K562 (cell line): ENCODE results near the gene DNAAF2. TPM values are rescaled to one million over a fixed set of nuclear protein-coding genes. Genes with fewer than 3 reads are reported as not detected.

Experiments used
- ATF7 ChIP-seq: fragments of 450-650 bp; IDR thresholded peaks from 2 replicates; pipeline ENCODE4 v1.7.1; 2014; ENCODE audit warnings: mild to moderate bottlenecking, moderate library complexity
- DACH1 ChIP-seq: fragments of 450-650 bp; IDR thresholded peaks from 2 replicates; pipeline ENCODE4 v1.6.1; 2018; ENCODE audit not compliant: partially characterized antibody
- DPF2 ChIP-seq: fragments of 450-650 bp; IDR thresholded peaks from 2 replicates; pipeline ENCODE4 v1.6.1; 2016
- FOXJ2 ChIP-seq: fragments of 200-800 bp; sonication (Bioruptor generic); IDR thresholded peaks from 2 replicates; pipeline ENCODE4 v1.6.1; 2016; ENCODE audit warnings: missing genetic modification characterization, missing compliant biosample characterization
- MTA3 ChIP-seq: fragments of 450-650 bp; formaldehyde crosslinking; IDR thresholded peaks from 2 replicates; pipeline ENCODE4 v1.6.1; 2017; ENCODE audit warnings: mild to moderate bottlenecking, borderline replicate concordance
- NR3C1 ChIP-seq: sonication (generic); formaldehyde crosslinking; IDR thresholded peaks from 2 replicates; pipeline ENCODE4 v1.8.1; 2022; ENCODE audit warnings: missing genetic modification reagents
- PTRF ChIP-seq: fragments of 450-650 bp; IDR thresholded peaks from 2 replicates; pipeline ENCODE4 v1.6.1; 2016; ENCODE audit warnings: mild to moderate bottlenecking, missing genetic modification characterization, missing compliant biosample characterization
- RBM17 ChIP-seq: fragments of 200-400 bp; formaldehyde crosslinking; IDR thresholded peaks from 2 replicates; pipeline ENCODE4 v1.6.1; 2017; ENCODE audit warnings: low read depth, mild to moderate bottlenecking, low read length, borderline replicate concordance
- SIN3A ChIP-seq, 2 experiments: fragments of 150-350 bp in 1 of 2; IDR thresholded peaks; 2 replicates each; pipeline ENCODE4 v1.6.1; 2011 to 2016; ENCODE audit warnings: borderline replicate concordance in 2 of 2, low read depth in 2 of 2, low read length in 2 of 2, mild to moderate bottlenecking in 2 of 2, moderate library complexity in 2 of 2; ENCODE audit not compliant: control insufficient read depth in 1 of 2
- SNRNP70 ChIP-seq: fragments of 200-400 bp; formaldehyde crosslinking; optimal IDR thresholded peaks from 2 replicates; pipeline ENCODE3; 2017; ENCODE audit warnings: low read depth, low read length
- TCF7 ChIP-seq: sonication (generic); IDR thresholded peaks from 2 replicates; pipeline ENCODE4 v1.6.1; 2016; ENCODE audit warnings: antibody characterized with exemption, borderline replicate concordance
- TCFL5 ChIP-seq: fragments of 250-450 bp; sonication (Bioruptor Pico); conservative IDR thresholded peaks from 2 replicates; pipeline ENCODE4 v1.6.1; 2021; ENCODE audit warnings: mild to moderate bottlenecking, moderate library complexity, matching md5 sums
- ZBTB17 ChIP-seq: fragments of 450-650 bp; formaldehyde crosslinking; IDR thresholded peaks from 2 replicates; pipeline ENCODE4 v1.4.0; 2020; ENCODE audit warnings: mild to moderate bottlenecking
- ZNF184 ChIP-seq: sonication (generic); formaldehyde crosslinking; IDR thresholded peaks from 2 replicates; pipeline ENCODE4 v1.5.0; 2020; ENCODE audit warnings: missing genetic modification reagents
- ZNF263 ChIP-seq: sonication (generic); formaldehyde crosslinking; IDR thresholded peaks from 2 replicates; pipeline ENCODE4 v1.8.0; 2022; ENCODE audit warnings: mild to moderate bottlenecking, missing genetic modification reagents, borderline replicate concordance
- polyA plus RNA-seq, 8 experiments: library from polyadenylated mRNA; depleted of rRNA in 4 of 8; stranded (reverse) in 5 of 8; unstranded in 3 of 8; fragments of >200 nt; fragmentation: Nextera tagmentation in 2 of 8; fragmentation: Illumina TruSeq in 1 of 8; extraction: Ambion mirVana in 2 of 8; extraction: Trizol in 1 of 8; gene quantifications; 2 replicates each; pipeline versions ENCODE4 v1.2.1 to v1.2.3, GENCODE V29; 2011 to 2014; ENCODE audit warnings: inconsistent platforms in 1 of 8, missing spikeins in 1 of 8
- total RNA-seq, 7 experiments: library from RNA; depleted of rRNA in 6 of 7; stranded (reverse); fragments of >200 nt in 6 of 7; fragmentation: Illumina TruSeq in 2 of 7; extraction: Trizol in 2 of 7; gene quantifications; 2 replicates each; pipeline versions ENCODE4 v1.2.1 to v1.2.3, GENCODE V29; 2011 to 2021; ENCODE audit warnings: low replicate concordance in 1 of 7
- TF ChIP-seq, protein P1 (sequence below): sonication (generic); formaldehyde crosslinking; IDR thresholded peaks from 2 replicates; pipeline ENCODE4 v1.4.0; 2020; ENCODE audit warnings: mild to moderate bottlenecking, missing genetic modification reagents
- TF ChIP-seq, protein P2 (sequence below): sonication (generic); formaldehyde crosslinking; IDR thresholded peaks from 2 replicates; pipeline ENCODE4 v1.8.1; 2023; ENCODE audit warnings: mild to moderate bottlenecking, missing genetic modification reagents
- TF ChIP-seq, protein P3 (sequence below), 2 experiments: fragments of 450-650 bp; IDR thresholded peaks; 2 replicates each; pipeline ENCODE4 v1.6.1; 2016
- TF ChIP-seq, protein P4 (sequence below), 2 experiments: IDR thresholded peaks; 2 replicates each; pipeline ENCODE4 v1.6.1; 2012; ENCODE audit warnings: improper control_type of control experiment in 2 of 2, low read depth in 2 of 2, low read length in 2 of 2, borderline replicate concordance in 1 of 2

DNAAF2 gene
- total and polyA plus RNA-seq, 9 of the 15 experiments (the other 6 are each of a cell fraction or from before 2014, with no cell fraction given) = 2.4 to 14.6 (median 11.1) TPM

DNA sequence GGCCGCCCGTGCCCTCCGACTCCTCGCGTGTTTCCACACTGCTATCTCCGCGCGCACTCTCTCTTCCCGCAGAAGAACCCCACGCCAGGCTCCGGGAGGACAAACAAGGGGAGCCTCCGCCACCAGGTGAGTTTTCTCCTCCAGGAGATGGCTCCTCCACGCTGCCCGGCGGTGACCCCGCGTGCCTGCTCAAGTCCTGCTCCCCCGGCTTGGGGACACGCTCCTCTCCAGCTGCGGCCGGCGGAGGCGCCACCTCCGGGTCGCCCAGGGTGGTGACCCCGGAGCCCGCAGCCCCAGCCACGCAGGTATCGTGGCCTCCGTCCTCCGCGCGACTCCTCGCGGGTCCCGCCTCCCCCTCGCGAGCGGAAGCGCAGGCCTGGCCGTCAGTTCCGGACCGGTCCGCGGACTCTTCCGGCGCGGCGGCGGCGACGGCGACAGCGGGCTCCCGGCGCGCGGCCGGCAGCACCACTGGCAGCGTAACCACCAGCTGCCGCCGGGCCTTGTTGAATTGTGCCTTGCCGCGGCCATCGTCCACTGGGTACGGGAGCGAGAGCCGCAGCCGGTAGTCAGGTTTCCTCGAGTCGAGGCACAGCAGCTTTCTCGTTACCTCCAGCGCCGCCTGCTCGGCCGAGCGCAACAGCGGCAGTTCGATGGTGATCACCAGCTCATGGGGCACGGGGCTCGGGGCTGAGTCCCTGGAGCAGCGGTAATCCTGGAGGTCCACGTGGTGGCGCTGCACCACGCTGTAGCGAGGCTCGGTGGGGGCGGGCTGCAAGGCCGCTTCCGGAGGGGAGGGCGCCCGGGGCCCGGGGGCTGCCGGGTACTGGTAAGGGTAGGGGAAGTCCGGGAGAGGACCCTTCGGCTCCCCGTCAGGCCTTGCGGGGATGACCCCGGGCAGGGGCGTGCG, 1.2 kb downstream of the DNAAF2 start (continued):
- TF ChIP-seq, protein P1, sequence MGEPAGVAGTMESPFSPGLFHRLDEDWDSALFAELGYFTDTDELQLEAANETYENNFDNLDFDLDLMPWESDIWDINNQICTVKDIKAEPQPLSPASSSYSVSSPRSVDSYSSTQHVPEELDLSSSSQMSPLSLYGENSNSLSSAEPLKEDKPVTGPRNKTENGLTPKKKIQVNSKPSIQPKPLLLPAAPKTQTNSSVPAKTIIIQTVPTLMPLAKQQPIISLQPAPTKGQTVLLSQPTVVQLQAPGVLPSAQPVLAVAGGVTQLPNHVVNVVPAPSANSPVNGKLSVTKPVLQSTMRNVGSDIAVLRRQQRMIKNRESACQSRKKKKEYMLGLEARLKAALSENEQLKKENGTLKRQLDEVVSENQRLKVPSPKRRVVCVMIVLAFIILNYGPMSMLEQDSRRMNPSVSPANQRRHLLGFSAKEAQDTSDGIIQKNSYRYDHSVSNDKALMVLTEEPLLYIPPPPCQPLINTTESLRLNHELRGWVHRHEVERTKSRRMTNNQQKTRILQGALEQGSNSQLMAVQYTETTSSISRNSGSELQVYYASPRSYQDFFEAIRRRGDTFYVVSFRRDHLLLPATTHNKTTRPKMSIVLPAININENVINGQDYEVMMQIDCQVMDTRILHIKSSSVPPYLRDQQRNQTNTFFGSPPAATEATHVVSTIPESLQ (CRISPR knock-in tag) = 0 out of 2 replicates have a peak, but pooled peaks have one; percentile 83
- TF ChIP-seq ATF7 = 0 out of 2 replicates have a peak, but pooled peaks have one; percentile 10
- TF ChIP-seq DACH1 = no peak
- TF ChIP-seq ZNF263 = peak; percentile 72
- TF ChIP-seq FOXJ2 = no peak
- TF ChIP-seq, protein P2, sequence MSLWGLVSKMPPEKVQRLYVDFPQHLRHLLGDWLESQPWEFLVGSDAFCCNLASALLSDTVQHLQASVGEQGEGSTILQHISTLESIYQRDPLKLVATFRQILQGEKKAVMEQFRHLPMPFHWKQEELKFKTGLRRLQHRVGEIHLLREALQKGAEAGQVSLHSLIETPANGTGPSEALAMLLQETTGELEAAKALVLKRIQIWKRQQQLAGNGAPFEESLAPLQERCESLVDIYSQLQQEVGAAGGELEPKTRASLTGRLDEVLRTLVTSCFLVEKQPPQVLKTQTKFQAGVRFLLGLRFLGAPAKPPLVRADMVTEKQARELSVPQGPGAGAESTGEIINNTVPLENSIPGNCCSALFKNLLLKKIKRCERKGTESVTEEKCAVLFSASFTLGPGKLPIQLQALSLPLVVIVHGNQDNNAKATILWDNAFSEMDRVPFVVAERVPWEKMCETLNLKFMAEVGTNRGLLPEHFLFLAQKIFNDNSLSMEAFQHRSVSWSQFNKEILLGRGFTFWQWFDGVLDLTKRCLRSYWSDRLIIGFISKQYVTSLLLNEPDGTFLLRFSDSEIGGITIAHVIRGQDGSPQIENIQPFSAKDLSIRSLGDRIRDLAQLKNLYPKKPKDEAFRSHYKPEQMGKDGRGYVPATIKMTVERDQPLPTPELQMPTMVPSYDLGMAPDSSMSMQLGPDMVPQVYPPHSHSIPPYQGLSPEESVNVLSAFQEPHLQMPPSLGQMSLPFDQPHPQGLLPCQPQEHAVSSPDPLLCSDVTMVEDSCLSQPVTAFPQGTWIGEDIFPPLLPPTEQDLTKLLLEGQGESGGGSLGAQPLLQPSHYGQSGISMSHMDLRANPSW (CRISPR knock-in tag) = no peak
- no peak for TF ChIP-seq ZNF184 (CRISPR knock-in tag)
- TF ChIP-seq, protein P3, sequence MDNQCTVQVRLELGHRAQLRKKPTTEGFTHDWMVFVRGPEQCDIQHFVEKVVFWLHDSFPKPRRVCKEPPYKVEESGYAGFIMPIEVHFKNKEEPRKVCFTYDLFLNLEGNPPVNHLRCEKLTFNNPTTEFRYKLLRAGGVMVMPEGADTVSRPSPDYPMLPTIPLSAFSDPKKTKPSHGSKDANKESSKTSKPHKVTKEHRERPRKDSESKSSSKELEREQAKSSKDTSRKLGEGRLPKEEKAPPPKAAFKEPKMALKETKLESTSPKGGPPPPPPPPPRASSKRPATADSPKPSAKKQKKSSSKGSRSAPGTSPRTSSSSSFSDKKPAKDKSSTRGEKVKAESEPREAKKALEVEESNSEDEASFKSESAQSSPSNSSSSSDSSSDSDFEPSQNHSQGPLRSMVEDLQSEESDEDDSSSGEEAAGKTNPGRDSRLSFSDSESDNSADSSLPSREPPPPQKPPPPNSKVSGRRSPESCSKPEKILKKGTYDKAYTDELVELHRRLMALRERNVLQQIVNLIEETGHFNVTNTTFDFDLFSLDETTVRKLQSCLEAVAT (IDR thresholded peaks at IDR 0.05) = peak; percentile 54 to 65; a peak in 3 of 4 replicates
- TF ChIP-seq PTRF (tag) = no peak
- no peak for TF ChIP-seq TCFL5 (CRISPR knock-in tag)
- TF ChIP-seq NR3C1 (CRISPR knock-in tag) = no peak
- no peak for TF ChIP-seq SNRNP70
- TF ChIP-seq DPF2 = no peak
- TF ChIP-seq MTA3 = peak; percentile 58
- no peak for TF ChIP-seq TCF7
- peak in 1 of 2 experiments; percentile 72; a peak in 1 of 4 replicates for TF ChIP-seq SIN3A (IDR thresholded peaks at IDR 0.05; ENCODE audit: borderline replicate concordance in 2 of 2, control insufficient read depth in 1 of 2, low read depth in 2 of 2, low read length in 2 of 2)
- no peak for TF ChIP-seq ZBTB17 (CRISPR knock-in tag)
- TF ChIP-seq, protein P4, sequence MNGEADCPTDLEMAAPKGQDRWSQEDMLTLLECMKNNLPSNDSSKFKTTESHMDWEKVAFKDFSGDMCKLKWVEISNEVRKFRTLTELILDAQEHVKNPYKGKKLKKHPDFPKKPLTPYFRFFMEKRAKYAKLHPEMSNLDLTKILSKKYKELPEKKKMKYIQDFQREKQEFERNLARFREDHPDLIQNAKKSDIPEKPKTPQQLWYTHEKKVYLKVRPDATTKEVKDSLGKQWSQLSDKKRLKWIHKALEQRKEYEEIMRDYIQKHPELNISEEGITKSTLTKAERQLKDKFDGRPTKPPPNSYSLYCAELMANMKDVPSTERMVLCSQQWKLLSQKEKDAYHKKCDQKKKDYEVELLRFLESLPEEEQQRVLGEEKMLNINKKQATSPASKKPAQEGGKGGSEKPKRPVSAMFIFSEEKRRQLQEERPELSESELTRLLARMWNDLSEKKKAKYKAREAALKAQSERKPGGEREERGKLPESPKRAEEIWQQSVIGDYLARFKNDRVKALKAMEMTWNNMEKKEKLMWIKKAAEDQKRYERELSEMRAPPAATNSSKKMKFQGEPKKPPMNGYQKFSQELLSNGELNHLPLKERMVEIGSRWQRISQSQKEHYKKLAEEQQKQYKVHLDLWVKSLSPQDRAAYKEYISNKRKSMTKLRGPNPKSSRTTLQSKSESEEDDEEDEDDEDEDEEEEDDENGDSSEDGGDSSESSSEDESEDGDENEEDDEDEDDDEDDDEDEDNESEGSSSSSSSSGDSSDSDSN (IDR thresholded peaks at IDR 0.05; ENCODE audit: borderline replicate concordance in 1 of 2, low read depth in 2 of 2, low read length in 2 of 2) = peak; percentile 31 to 63; a peak in 1 of 4 replicates
- no peak for TF ChIP-seq RBM17
